Smooth muscle cell of trachea (primary cell): Measurements from ENCODE around the gene RASSF8. TPM values are rescaled to one million over a fixed set of nuclear protein-coding genes. Genes with fewer than 3 reads are reported as not detected.

Source experiments
- total RNA-seq: library from RNA; depleted of rRNA; stranded (reverse); fragments of >200 nt; gene quantifications from 2 replicates; pipeline ENCODE4 v1.2.1, GENCODE V29; 2014

RASSF8 gene, protein sequence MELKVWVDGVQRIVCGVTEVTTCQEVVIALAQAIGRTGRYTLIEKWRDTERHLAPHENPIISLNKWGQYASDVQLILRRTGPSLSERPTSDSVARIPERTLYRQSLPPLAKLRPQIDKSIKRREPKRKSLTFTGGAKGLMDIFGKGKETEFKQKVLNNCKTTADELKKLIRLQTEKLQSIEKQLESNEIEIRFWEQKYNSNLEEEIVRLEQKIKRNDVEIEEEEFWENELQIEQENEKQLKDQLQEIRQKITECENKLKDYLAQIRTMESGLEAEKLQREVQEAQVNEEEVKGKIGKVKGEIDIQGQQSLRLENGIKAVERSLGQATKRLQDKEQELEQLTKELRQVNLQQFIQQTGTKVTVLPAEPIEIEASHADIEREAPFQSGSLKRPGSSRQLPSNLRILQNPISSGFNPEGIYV
- 50.2 and 54.9 TPM in 2 replicates for total RNA-seq

DNA sequence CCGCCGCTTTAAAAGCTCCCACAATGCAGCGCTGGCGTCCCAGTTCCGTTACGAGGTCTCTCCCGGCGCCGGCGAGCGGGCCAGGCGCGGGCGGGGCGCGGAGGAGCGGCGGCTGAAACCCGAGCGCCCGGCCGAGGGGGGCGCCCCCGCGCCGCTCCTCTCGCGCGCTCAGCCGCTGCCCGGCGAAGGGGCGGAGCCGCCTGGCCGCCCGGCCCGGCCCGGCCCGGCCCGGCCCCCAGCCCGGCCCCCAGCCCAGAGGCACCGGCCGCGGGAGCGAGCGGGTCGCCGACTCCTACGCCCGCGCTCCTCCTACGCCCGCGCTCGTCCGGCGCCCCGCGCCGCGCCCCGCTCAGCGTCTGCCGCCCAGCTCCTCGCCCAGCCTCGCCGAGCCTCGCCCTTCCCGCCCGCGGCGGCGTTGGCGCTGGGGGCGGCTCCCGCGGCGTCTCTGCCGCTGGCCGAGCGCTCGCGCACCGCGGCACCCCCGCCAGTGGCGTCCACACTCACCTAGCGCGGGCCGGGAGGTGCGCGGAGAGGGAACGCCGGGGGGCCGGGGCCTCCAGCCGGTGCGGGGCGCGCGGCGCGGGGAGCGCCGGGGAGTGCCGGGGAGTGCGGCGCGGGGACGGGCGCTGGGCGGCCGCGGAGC, at the start of gene RASSF8:
Gene RASSF8, plus strand, starts transcription at position 255 of the 643 bp plus-strand sequence. CDS start 96,662 bp downstream, outside the sequence.

DNA sequence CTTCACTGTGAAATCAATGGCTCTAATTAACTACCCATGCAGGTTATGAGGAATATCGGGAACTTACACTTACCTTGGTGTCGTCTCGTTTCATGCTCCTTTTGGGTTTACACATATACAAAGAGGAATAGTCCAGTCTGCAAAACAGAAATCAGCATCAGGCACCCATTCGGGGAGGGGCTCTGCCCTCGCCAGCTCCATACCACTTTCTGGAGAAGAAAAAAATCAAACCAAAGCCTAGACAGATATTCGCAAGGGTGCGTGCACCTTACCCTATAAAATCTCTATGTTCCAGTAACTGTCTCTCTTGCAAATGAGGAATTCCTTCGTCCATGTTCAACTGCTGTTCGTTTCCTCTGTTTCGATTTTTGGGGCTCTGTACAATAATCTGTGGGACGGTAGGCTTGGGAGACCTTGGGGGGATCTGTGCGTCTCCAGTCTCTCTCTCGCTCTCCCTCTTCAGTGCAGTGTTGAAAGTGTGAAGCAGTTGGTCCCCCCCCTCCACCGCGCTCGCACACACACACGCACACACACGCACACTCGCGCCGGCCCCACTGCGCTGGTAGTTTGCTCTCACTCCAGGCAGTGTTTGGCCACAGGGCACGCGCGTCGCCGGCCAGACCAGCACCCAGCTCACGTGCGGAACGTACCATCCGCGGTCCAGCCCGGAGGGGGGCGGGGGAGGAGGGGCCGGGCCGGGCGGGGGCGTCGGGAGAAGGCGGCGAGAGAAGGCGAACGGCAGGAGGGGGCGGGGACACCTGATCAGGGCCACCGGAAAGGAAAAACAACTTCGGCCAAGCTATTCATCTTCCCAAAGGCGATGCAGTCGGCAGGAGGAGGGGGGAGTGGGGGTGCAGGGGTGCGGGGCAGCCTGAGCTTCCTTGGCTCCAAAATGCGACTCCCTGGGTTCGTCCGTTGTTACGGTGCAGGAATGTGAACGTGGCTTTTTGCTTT, 166.2 kb downstream of the RASSF8 start, which contains the start of gene BHLHE41:
Gene BHLHE41, minus strand, starts transcription at position 592 of the 954 bp plus-strand sequence. Its CDS starts 258 bp downstream, at position 334.

Other genes starting within 250 kb of the RASSF8 start
- gene BHLHE41, start 166.4 kb downstream of the RASSF8 start, total RNA-seq = 0.87 and 3.1 TPM in 2 replicates
- gene SSPN, start 236.9 kb downstream of the RASSF8 start, total RNA-seq = 10.9 and 15.1 TPM in 2 replicates